ENCODE measurements around the gene E2F8.

E2F8 gene

DNA sequence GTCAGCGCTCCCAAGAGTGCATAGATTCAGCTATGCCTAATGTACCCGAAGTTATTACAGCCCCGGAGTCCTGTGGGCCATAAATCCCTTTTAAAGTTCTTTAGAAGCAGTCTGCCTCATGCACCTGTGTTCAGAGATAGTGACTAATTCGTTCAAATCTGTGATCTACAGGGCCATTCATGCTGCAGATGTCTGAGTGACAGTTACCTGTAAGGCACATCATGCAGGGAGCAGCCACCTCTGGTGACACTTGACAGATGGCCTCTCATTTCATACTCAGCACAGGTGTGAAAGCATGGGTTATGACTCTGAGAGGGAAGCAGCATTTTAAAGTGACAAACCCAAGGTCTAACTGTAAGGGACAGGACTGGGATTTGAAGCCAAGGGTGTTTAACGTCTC is 2.4 kb upstream of the E2F8 start:
- Histone ChIP-seq H2BK120ac (ENCODE audit: low read depth, low read length) (no peak overlapping the region), H3K9me3 (ENCODE audit: control insufficient read depth, low read length) (no peaks in the 10 kb centered on the region), H2BK15ac (ENCODE audit: low read depth, poor library complexity, severe bottlenecking) (no peak overlapping the region), H2AK5ac (ENCODE audit: low read length, severe bottlenecking) (no peak overlapping the region), H3K36me3 (ENCODE audit: control insufficient read depth in 1 of 2, insufficient read depth in 2 of 2, low read depth in 1 of 2, low read length in 2 of 2) (no peaks in the 10 kb centered on the region), H3K4ac (ENCODE audit: low read depth in 1 of 2, low read length in 2 of 2) (no peak overlapping the region), H3K18ac (ENCODE audit: low read depth in 1 of 2, low read length in 2 of 2) (no peak overlapping the region), H3K27ac (ENCODE audit: low read length, poor library complexity, severe bottlenecking) (no peak overlapping the region), H4K8ac (ENCODE audit: low read length) (no peak overlapping the region), H4K91ac (ENCODE audit: low read length) (no peak overlapping the region), H3K14ac (ENCODE audit: low read length in 2 of 2) (no peak overlapping the region), H3K4me1 (ENCODE audit: control insufficient read depth, insufficient read depth, low read depth, low read length) (peaks cover 15% of the 10 kb centered on the region), H2AFZ (ENCODE audit: low read depth, low read length) (no peak overlapping the region), H3K23ac (ENCODE audit: low read length in 2 of 2) (no peak overlapping the region), H3K79me1 (replicated peaks; ENCODE audit: low read length, poor library complexity, severe bottlenecking) (peaks cover 5% of the 10 kb centered on the region), H2BK12ac (ENCODE audit: low read length in 2 of 2) (no peak overlapping the region), H3K4me3 (ENCODE audit: insufficient read depth in 1 of 2, low read depth in 1 of 2, low read length in 2 of 2) (no peak overlapping the region), H3K9ac (ENCODE audit: low read length) (no peak overlapping the region), H2BK5ac (ENCODE audit: low read depth, low read length, poor library complexity, severe bottlenecking) (no peak overlapping the region), H3K4me2 (ENCODE audit: low read length, poor library complexity, severe bottlenecking) (no peak overlapping the region), H3K27me3 (ENCODE audit: control insufficient read depth in 1 of 2, insufficient read depth in 1 of 2, low read length in 2 of 2) (peaks cover 20 to 34% of the 10 kb centered on the region in 2 experiments)
- DNase-seq: no peak
- WGBS: 75% methylated on average over 5 of the region's 5 CpGs

GRCh38 chr11:19242179-19242932 is 1.6 kb upstream of the E2F8 start:
- Histone ChIP-seq H3K4me2 (ENCODE audit: low read length, poor library complexity, severe bottlenecking) (peak overlapping the region; percentile 100), H3K9me3 (ENCODE audit: control insufficient read depth, low read length) (no peaks in the 10 kb centered on the region), H3K23ac (ENCODE audit: low read length in 2 of 2) (peak overlapping the region in 1 of 2 experiments; percentile 81), H3K4me1 (ENCODE audit: control insufficient read depth, insufficient read depth, low read depth, low read length) (peaks cover 17% of the 10 kb centered on the region), H3K18ac (ENCODE audit: low read depth in 1 of 2, low read length in 2 of 2) (no peak overlapping the region), H3K4ac (ENCODE audit: low read depth in 1 of 2, low read length in 2 of 2) (no peak overlapping the region), H3K79me1 (replicated peaks; ENCODE audit: low read length, poor library complexity, severe bottlenecking) (peaks cover 5% of the 10 kb centered on the region), H3K27me3 (ENCODE audit: control insufficient read depth in 1 of 2, insufficient read depth in 1 of 2, low read length in 2 of 2) (peaks cover 20 to 32% of the 10 kb centered on the region in 2 experiments), H3K14ac (ENCODE audit: low read length in 2 of 2) (no peak overlapping the region), H2AFZ (ENCODE audit: low read depth, low read length) (peak overlapping the region; percentile 6), H2BK15ac (ENCODE audit: low read depth, poor library complexity, severe bottlenecking) (no peak overlapping the region), H2BK120ac (ENCODE audit: low read depth, low read length) (no peak overlapping the region), H2BK12ac (ENCODE audit: low read length in 2 of 2) (no peak overlapping the region), H2AK5ac (ENCODE audit: low read length, severe bottlenecking) (no peak overlapping the region), H3K9ac (ENCODE audit: low read length) (peak overlapping the region; percentile 19), H2BK5ac (ENCODE audit: low read depth, low read length, poor library complexity, severe bottlenecking) (no peak overlapping the region), H3K27ac (ENCODE audit: low read length, poor library complexity, severe bottlenecking) (no peak overlapping the region), H4K8ac (ENCODE audit: low read length) (no peak overlapping the region), H3K4me3 (ENCODE audit: insufficient read depth in 1 of 2, low read depth in 1 of 2, low read length in 2 of 2) (peak overlapping the region; percentile 72 to 79), H3K36me3 (ENCODE audit: control insufficient read depth in 1 of 2, insufficient read depth in 2 of 2, low read depth in 1 of 2, low read length in 2 of 2) (no peaks in the 10 kb centered on the region), H4K91ac (ENCODE audit: low read length) (no peak overlapping the region)
- WGBS: 13% methylated on average over 55 of the region's 55 CpGs
- DNase-seq: peak; percentile 21

DNA sequence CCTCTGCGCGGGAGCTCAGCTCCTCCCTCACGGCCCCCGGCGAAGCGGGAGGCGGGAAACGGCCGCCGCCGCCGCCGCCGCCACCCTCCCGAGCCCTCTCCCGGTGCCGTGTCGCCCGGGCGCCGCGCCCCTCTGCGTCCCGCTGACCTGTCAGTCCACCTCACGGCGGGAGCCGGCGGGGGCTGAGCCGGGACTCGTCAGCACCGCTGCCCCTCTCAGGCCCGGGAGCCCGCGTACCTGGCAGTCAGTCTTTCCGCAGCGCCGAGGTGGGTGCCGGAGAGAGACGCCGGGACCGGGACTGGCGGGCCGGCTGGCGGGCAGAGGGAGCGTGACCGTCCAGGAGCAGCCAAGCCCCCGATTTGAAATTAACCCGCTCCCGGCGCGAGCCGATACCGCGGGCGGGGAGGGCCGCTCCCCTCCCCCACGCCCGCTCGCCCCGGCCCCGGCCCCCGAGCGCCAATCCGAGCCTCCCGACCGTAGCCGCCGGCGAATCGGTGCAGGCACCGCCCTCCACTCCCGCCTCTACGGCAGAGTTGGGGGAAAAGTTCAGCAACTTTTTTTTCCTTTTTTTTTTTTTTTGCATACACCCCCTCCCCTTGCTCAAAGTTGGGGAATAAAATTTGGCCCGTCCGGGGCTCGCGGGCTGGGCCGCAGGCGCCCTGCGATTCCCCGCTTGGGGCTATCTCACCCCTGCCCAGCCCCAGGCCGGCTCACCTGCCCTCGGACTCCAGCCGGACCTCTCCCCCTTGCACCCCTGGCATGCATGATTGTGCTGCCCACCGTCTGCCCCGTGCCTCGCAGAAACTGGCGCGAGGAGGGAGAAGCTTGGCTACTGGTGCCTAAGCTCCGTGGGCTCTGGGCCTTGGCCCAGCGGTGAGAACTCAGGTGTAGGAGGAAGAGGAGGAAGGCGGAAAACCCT is 774 bp upstream of the E2F8 start:
- Histone ChIP-seq H2BK5ac (ENCODE audit: low read depth, low read length, poor library complexity, severe bottlenecking) (no peak overlapping the region), H3K4me3 (ENCODE audit: insufficient read depth in 1 of 2, low read depth in 1 of 2, low read length in 2 of 2) (peak overlapping the region; percentile 72 to 79), H3K36me3 (ENCODE audit: control insufficient read depth in 1 of 2, insufficient read depth in 2 of 2, low read depth in 1 of 2, low read length in 2 of 2) (no peaks in the 10 kb centered on the region), H2BK120ac (ENCODE audit: low read depth, low read length) (no peak overlapping the region), H3K27ac (ENCODE audit: low read length, poor library complexity, severe bottlenecking) (no peak overlapping the region), H3K14ac (ENCODE audit: low read length in 2 of 2) (peak overlapping the region in 1 of 2 experiments; percentile 89), H3K18ac (ENCODE audit: low read depth in 1 of 2, low read length in 2 of 2) (peak overlapping the region in 1 of 2 experiments; percentile 70), H2AFZ (ENCODE audit: low read depth, low read length) (no peak overlapping the region), H3K23ac (ENCODE audit: low read length in 2 of 2) (peak overlapping the region; percentile 43 to 83), H2AK5ac (ENCODE audit: low read length, severe bottlenecking) (no peak overlapping the region), H3K4me1 (ENCODE audit: control insufficient read depth, insufficient read depth, low read depth, low read length) (peaks cover 18% of the 10 kb centered on the region), H4K8ac (ENCODE audit: low read length) (no peak overlapping the region), H3K27me3 (ENCODE audit: control insufficient read depth in 1 of 2, insufficient read depth in 1 of 2, low read length in 2 of 2) (peaks cover 20 to 28% of the 10 kb centered on the region in 2 experiments), H3K79me1 (replicated peaks; ENCODE audit: low read length, poor library complexity, severe bottlenecking) (peaks cover 5% of the 10 kb centered on the region), H2BK12ac (ENCODE audit: low read length in 2 of 2) (no peak overlapping the region), H3K4me2 (ENCODE audit: low read length, poor library complexity, severe bottlenecking) (peak overlapping the region; percentile 100), H2BK15ac (ENCODE audit: low read depth, poor library complexity, severe bottlenecking) (no peak overlapping the region), H3K9me3 (ENCODE audit: control insufficient read depth, low read length) (no peaks in the 10 kb centered on the region), H3K9ac (ENCODE audit: low read length) (peak overlapping the region; percentile 19), H4K91ac (ENCODE audit: low read length) (no peak overlapping the region), H3K4ac (ENCODE audit: low read depth in 1 of 2, low read length in 2 of 2) (no peak overlapping the region)
- under 1% methylated on average over 56 of the region's 92 CpGs for WGBS
- DNase-seq: no peak

DNA sequence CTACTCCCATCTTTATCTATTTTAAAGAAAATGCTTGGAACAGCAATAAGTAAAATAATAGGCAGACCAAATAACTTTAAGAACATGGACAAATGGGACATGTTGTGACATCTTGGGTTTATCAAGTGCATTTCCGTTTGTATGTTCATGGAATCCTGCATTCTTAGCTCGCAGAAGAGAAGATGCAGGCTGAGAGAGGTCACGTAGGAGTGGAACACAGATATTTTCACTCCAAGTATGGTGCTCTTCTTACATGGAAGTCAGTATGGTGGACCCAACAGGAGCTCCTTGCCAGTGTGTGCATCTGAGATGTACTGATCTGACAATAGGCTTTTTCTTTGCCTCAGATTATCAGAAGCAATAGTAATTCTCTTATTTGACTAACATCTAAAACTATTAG is 1.7 kb downstream of the E2F8 start:
- Histone ChIP-seq H2BK12ac (ENCODE audit: low read length in 2 of 2) (no peak overlapping the region), H3K4me2 (ENCODE audit: low read length, poor library complexity, severe bottlenecking) (no peak overlapping the region), H3K27ac (ENCODE audit: low read length, poor library complexity, severe bottlenecking) (no peak overlapping the region), H3K9ac (ENCODE audit: low read length) (no peak overlapping the region), H2AFZ (ENCODE audit: low read depth, low read length) (no peak overlapping the region), H3K9me3 (ENCODE audit: control insufficient read depth, low read length) (no peaks in the 10 kb centered on the region), H3K27me3 (ENCODE audit: control insufficient read depth in 1 of 2, insufficient read depth in 1 of 2, low read length in 2 of 2) (peaks cover 20% of the 10 kb centered on the region in 2 experiments), H4K91ac (ENCODE audit: low read length) (no peak overlapping the region), H3K79me1 (replicated peaks; ENCODE audit: low read length, poor library complexity, severe bottlenecking) (peaks cover 5% of the 10 kb centered on the region), H3K23ac (ENCODE audit: low read length in 2 of 2) (no peak overlapping the region), H4K8ac (ENCODE audit: low read length) (no peak overlapping the region), H2BK120ac (ENCODE audit: low read depth, low read length) (no peak overlapping the region), H3K4me1 (ENCODE audit: control insufficient read depth, insufficient read depth, low read depth, low read length) (peaks cover 18% of the 10 kb centered on the region), H3K14ac (ENCODE audit: low read length in 2 of 2) (no peak overlapping the region), H3K18ac (ENCODE audit: low read depth in 1 of 2, low read length in 2 of 2) (no peak overlapping the region), H3K36me3 (ENCODE audit: control insufficient read depth in 1 of 2, insufficient read depth in 2 of 2, low read depth in 1 of 2, low read length in 2 of 2) (no peaks in the 10 kb centered on the region), H2BK5ac (ENCODE audit: low read depth, low read length, poor library complexity, severe bottlenecking) (no peak overlapping the region), H2AK5ac (ENCODE audit: low read length, severe bottlenecking) (no peak overlapping the region), H2BK15ac (ENCODE audit: low read depth, poor library complexity, severe bottlenecking) (no peak overlapping the region), H3K4me3 (ENCODE audit: insufficient read depth in 1 of 2, low read depth in 1 of 2, low read length in 2 of 2) (no peak overlapping the region), H3K4ac (ENCODE audit: low read depth in 1 of 2, low read length in 2 of 2) (no peak overlapping the region)
- 90% methylated on average over 3 of the region's 3 CpGs for WGBS
- DNase-seq: no peak
